NCI-H1417 treated with DMSO at 0.1 percent for 48 hours (cell line): ENCODE data around the gene TFPT.
"Not testable (repeated sequence)": the region's sequence is repeated elsewhere in the genome, so short reads cannot be mapped to it uniquely, and the experiment has no call there.

Source experiments
- DNase-seq: peaks from one replicate; lab custom pipeline; 2025; lab: John Stamatoyannopoulos, UW

Gene TFPT

GRCh38 chr19:54121259-54121658, 5.8 kb upstream of the TFPT start:
- DNase-seq: no peak

- no peak for DNase-seq
Measured at GRCh38 chr19:54114340-54115108, 933 bp downstream of the TFPT start.

- no peak for DNase-seq
Measured at GRCh38 chr19:54109651-54110050, 5.8 kb downstream of the TFPT start.

- no peak for DNase-seq
Measured at GRCh38 chr19:54108496-54108895, 7.0 kb downstream of the TFPT start.

- DNase-seq: no peak
Measured at GRCh38 chr19:54107876-54108490, 7.5 kb downstream of the TFPT start.

GRCh38 chr19:54106716-54107115, 8.7 kb downstream of the TFPT start:
- DNase-seq: no peak

- no peak for DNase-seq
Measured at GRCh38 chr19:54105796-54106195, 9.7 kb downstream of the TFPT start.

- no peak for DNase-seq
Measured at GRCh38 chr19:54104998-54105715, 10.3 kb downstream of the TFPT start.

- DNase-seq: peak; percentile 76
Measured at GRCh38 chr19:54102421-54103169, 12.9 kb downstream of the TFPT start, which contains the start of gene NDUFA3. Gene NDUFA3 (plus strand): TSS chr19:54102855. CDS start chr19:54102879, 24 bp downstream.

GRCh38 chr19:54100561-54100960, 14.9 kb downstream of the TFPT start, which contains the start of gene OSCAR:
Gene OSCAR (minus strand): TSS chr19:54100803. CDS start chr19:54100792, 11 bp downstream.
- no peak for DNase-seq

GRCh38 chr19:54099903-54100255, 15.6 kb downstream of the TFPT start:
- not testable (repeated sequence) for DNase-seq

GRCh38 chr19:54099190-54099902, 16.1 kb downstream of the TFPT start:
- no peak for DNase-seq

- DNase-seq: no peak
Measured at GRCh38 chr19:54096617-54097106, 18.8 kb downstream of the TFPT start.

- not testable (repeated sequence) for DNase-seq
Measured at GRCh38 chr19:54095859-54096616, 19.4 kb downstream of the TFPT start.

- DNase-seq: no peak
Measured at GRCh38 chr19:54095136-54095858, 20.2 kb downstream of the TFPT start.

GRCh38 chr19:54094426-54095000, 20.9 kb downstream of the TFPT start:
- DNase-seq: no peak

- no peak for DNase-seq
Measured at GRCh38 chr19:54084410-54084809, 31.0 kb downstream of the TFPT start.

GRCh38 chr19:54081032-54081431, 34.4 kb downstream of the TFPT start, which contains the start of gene TARM1:
Gene TARM1 (minus strand): TSS chr19:54081365. CDS start chr19:54081340, 25 bp downstream.
- no peak for DNase-seq

GRCh38 chr19:54077334-54077733, 38.1 kb downstream of the TFPT start:
- DNase-seq: no peak
